ENCODE results near the gene FLNB. TPM values are rescaled to one million over a fixed set of nuclear protein-coding genes. Genes with fewer than 3 reads are reported as not detected.

FLNB gene
- total RNA-seq, 1 experiment from 2014 or later, result 127 TPM

- TF ChIP-seq ZNF232 (CRISPR knock-in tag; IDR thresholded peaks at IDR 0.05), result no peak
- no peak for TF ChIP-seq CTCF (IDR thresholded peaks at IDR 0.05)
Observed at GRCh38 chr3:58025406-58025805, 17.2 kb downstream of the FLNB start (continued).

GRCh38 chr3:58025837-58026569, 17.8 kb downstream of the FLNB start:
- no peak overlapping the region for H3K4me3 Mint-ChIP-seq
- H3K27me3 Mint-ChIP-seq (ENCODE audit: low read depth), result no peaks in the 10 kb centered on the region
- ChIA-PET POLR2A (no interaction called here), CTCF (interaction anchor here (0.7 to 1.6 kb wide), 7 partner anchors 10 to 152 kb away, joined by 3 to 6 read pairs (median 4); partner anchors contain the start of gene FLNB)
- H3K36me3 Mint-ChIP-seq, result no peaks in the 10 kb centered on the region
- peak overlapping the region; percentile 98 for H3K27ac Mint-ChIP-seq
- TF ChIP-seq ZNF532 (CRISPR knock-in tag; IDR thresholded peaks at IDR 0.05; ENCODE audit: borderline replicate concordance) (no peak), HMGA2 (CRISPR knock-in tag; IDR thresholded peaks at IDR 0.05) (no peak), ZNF425 (CRISPR knock-in tag; conservative IDR thresholded peaks at IDR 0.05) (no peak), NR1H2 (CRISPR knock-in tag; IDR thresholded peaks at IDR 0.05) (no peak), ETV6 (CRISPR knock-in tag; IDR thresholded peaks at IDR 0.05) (no peak), FOXK1 (CRISPR knock-in tag; IDR thresholded peaks at IDR 0.05) (no peak)
- H3K4me1 Mint-ChIP-seq, result peaks cover 84% of the 10 kb centered on the region
- no peaks in the 10 kb centered on the region for H3K9me3 Mint-ChIP-seq
- ATAC-seq (no peak), DNase-seq (ENCODE audit: low spot score) (no peak)

- ATAC-seq, result no peak
- Mint-ChIP-seq H3K27me3 (ENCODE audit: low read depth) (no peaks in the 10 kb centered on the region), H3K9me3 (no peaks in the 10 kb centered on the region), H3K36me3 (no peaks in the 10 kb centered on the region), H3K4me3 (no peak overlapping the region), H3K27ac (peak overlapping the region; percentile 98), H3K4me1 (peaks cover 78% of the 10 kb centered on the region)
- POLR2A ChIA-PET, result no interaction called here
- no peak for DNase-seq (ENCODE audit: low spot score)
- CTCF ChIA-PET, result interaction anchor here (0.8 to 1.6 kb wide), 4 partner anchors 9 to 151 kb away, joined by 3 to 6 read pairs (median 4); partner anchors contain the start of gene FLNB
- TF ChIP-seq NFYB (CRISPR knock-in tag; conservative IDR thresholded peaks at IDR 0.05; ENCODE audit: low read depth), result no peak
- no peak for TF ChIP-seq ATF6 (CRISPR knock-in tag; IDR thresholded peaks at IDR 0.05)
- TF ChIP-seq ZNF317 (CRISPR knock-in tag; IDR thresholded peaks at IDR 0.05; ENCODE audit: borderline replicate concordance, low read depth), result no peak
- TF ChIP-seq IRF2 (CRISPR knock-in tag; IDR thresholded peaks at IDR 0.05; ENCODE audit: borderline replicate concordance, low read depth), result no peak
- TF ChIP-seq CBFB (CRISPR knock-in tag; IDR thresholded peaks at IDR 0.05; ENCODE audit: low read depth), result no peak
- no peak for TF ChIP-seq JUN (CRISPR knock-in tag; IDR thresholded peaks at IDR 0.05)
- no peak for TF ChIP-seq ATF2 (CRISPR knock-in tag; IDR thresholded peaks at IDR 0.05; ENCODE audit: borderline replicate concordance, low read depth)
- no peak for TF ChIP-seq ETV6 (CRISPR knock-in tag; IDR thresholded peaks at IDR 0.05)
- no peak for TF ChIP-seq ZMAT4 (CRISPR knock-in tag; IDR thresholded peaks at IDR 0.05)
- TF ChIP-seq FOXJ3 (CRISPR knock-in tag; IDR thresholded peaks at IDR 0.05; ENCODE audit: borderline replicate concordance), result no peak
- TF ChIP-seq HMGA2 (CRISPR knock-in tag; IDR thresholded peaks at IDR 0.05), result no peak
- no peak for TF ChIP-seq MLX (CRISPR knock-in tag; IDR thresholded peaks at IDR 0.05)
Observed at GRCh38 chr3:58026598-58026997, 18.4 kb downstream of the FLNB start.
